Anterior cingulate cortex (tissue), 58 donors: ENCODE measurements around the gene CALD1.

Experiments
- DNase-seq, 58 donors: peaks; one replicate each; lab custom pipeline; 2025; lab: John Stamatoyannopoulos, UW

The CALD1 gene

DNA sequence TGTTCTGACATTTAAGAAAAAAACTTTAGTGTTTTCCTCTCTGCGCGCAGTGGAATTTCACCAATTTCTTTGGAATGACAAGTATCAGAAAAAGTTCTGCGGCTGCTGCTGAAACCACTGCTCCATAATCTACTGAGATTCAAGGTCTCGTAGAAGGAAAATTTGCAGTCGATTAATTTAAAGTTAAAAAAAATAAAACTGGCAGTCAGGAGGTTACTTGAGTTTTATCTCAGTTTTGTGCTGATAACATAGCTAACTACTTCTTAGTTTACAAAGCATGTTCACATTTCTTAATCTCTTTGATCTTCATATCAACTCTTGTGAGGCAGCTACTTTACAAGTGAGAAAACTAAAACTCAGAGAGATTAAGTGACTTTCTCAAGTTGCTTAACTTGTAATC, 18.2 kb upstream of the CALD1 start:
- DNase-seq, result no peak

DNA sequence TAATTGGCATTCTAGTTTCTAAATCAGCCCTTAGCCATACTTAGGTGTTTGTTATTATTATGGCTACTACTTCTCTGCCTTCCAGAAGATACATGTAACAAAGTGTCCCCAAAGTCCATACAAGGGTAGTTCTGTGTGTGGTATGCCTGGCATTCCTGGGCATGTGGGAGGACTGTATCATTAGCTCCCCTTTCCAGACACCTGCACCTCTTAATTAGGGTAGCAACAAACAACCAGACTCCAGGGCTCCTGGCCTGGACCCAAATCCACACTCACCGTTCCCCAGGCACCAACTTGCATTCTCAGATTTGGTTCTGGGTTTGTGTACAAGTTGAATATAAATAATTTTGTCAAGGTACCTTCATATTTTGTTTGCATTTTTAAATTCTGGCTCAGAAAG, 15.5 kb upstream of the CALD1 start:
- no peak for DNase-seq

DNA sequence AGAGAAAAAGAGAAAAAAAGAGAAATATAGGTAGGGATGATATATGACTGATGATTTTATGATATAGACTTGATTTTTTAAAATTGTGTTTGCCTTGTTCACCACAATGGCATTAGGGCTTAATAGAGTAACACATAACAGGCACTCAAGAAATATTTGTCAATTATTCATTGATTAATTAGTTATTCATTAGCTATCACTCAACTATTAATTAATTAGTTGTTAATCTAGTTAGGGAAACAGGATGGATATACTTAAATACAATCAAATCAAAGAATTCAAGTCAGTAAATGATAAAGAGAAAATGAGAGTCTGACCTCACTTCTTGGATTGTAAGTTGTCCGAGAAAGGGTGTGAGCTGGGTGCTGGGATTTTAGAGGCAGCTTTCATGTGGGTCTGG, 15.1 kb upstream of the CALD1 start:
- no peak for DNase-seq

DNA sequence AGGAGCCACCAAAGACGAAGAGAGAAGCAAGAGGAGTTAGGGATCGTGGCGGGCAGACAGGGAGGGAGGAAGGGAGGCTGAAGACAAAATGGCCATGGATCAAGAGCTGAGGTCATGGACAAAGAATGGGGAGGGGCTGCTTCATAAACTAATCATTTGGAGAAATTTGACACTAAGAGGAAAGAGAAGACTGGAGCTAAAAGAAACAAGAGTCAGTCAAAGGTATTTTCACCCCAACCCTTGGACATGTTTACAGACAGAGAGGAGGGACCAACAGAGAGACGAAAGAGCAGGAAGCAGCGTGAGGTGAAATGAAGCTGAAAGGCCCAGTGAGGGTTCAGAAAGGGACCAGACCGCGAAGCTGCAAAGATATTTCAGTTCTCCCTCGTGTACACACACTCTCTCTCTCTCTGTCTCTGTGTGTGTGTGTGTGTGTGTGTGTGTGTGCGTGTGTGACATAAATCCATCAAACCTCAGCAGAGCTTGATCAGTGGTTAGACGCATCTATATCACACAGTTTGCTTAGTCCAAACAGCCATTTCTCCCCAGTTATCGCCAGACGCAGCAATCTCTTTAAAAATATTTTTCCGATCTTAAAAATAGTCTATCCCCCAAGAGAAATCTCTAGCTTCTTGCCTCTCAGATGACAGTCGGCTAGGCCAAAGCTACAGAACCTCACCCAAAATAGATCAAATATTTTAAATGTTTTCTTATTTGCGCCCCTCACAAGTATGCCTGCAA, 12.5 kb upstream of the CALD1 start:
- no peak for DNase-seq

DNA sequence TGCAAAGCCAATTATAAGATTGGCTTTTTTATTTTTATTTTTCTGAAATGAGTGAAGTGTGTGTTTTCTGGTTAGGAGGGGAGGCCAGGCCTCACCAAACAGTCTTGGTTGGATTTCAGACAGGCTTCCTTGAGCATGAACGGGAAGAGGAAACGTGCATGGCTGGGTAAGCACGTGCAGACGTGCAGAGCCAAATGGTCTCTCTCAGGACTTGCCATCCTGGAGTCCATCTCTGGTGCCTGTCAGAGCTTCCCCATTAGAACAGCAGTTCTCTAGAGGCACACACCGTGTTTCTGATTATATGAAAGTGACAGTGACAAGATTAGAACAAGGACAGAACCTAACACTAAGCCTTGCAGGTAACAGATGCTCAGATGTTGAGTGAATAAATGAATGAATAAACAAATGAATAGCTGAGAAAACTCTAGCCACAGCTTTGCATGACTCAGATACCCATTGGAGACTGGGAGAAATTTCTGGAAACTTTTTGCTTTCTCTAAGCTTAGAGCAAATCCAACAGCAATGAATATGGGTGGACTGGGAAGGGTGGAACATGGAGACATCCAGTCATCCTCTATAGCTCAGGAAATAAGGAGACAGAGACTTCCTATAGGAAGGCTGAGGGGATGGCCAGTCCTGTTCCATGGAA, 11.8 kb upstream of the CALD1 start:
- no peak for DNase-seq

DNA sequence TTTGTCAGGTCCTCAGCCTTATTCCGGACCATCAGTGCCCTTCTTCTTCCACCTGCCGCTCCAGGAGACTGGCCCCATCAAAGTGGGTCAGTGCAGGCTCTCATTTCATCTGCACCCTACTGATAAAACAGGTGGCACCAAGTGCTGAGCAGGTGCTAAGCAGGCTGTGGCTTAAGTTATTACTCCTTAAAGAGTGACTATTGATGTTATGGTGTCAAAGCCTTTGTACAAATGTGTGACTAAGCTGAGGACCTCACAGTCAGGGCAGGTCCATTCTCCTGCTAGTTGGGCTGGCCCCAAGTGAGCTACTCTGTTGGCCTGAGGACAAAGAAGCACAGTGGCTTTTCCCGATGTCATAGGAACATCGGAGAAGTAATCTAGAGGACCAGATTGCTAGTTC, 11.2 kb upstream of the CALD1 start:
- DNase-seq, result no peak

DNA sequence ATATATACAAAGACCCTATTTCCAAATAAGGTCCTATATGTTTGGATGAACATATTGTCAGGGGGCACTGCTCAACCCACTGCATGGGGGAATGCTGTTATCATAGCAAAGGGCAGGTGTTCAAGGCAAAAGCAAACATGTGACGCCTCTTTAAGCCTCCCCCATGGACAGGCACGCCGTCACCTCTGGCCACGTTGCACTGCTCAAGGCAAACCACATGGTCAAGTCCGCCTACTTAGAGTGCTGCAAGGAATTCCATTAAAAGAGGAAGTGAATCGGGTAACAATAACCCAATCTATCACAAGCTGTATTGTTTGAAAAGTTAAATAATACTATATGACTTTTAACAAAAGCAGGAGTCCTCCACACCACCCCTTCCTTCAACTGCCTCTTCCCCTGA, 8.8 kb upstream of the CALD1 start:
- DNase-seq, result no peak

DNA sequence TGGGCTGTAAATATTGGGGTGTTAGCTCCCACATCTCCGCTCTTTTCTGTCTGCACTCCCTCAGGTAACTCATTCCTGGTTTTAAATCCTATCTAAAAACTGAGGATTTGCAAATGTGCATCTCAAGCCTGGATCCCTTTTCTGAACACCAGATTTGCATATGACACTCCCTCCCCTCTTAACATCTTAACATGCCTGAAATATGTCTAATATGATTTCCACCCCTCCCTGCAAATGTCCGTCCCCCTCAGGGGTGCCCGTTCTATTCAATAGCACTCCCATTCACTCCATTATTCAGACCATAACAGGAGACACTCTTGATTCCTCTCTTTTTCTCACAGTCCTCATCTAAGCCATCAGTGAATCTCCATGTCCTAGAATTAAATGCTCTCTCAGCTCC, 8.3 kb upstream of the CALD1 start:
- no peak for DNase-seq

DNA sequence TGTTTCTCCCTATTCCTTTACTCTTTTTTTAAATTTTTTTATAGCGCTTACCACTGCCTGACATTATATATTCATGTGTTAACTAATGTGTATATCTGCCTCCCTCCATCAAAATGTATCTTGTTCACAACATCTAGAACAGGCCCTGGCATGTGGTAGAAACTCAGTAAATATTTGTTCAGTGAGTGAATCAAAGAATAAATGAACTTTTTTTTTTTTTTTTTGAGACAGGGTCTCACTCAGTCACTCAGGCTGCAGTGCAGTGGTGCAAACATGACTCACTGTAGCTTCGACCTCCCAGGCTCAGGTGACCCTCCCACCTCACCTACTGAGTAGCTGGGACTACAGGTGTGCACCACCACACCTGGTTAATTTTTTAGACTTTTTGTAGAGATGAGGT, 7.5 kb upstream of the CALD1 start:
- DNase-seq, result no peak

DNA sequence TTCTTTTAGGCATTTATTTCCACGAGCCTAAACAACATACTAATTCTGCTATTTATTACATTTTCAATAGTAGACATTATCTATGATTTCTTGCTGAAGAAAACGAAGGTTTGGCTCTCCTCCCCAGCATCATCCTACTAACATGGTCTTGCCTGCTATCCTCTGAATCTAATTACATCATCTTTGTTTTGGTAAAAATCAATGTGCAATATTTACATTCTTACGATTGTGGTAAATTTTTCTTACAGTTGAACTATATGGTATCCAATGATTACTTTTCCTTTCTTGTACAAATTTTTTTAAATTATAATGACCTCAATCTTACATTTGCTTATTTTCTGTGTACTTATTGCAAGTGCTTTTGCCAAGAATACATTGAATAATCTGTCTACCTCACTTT, 7.0 kb upstream of the CALD1 start:
- no peak for DNase-seq

DNA sequence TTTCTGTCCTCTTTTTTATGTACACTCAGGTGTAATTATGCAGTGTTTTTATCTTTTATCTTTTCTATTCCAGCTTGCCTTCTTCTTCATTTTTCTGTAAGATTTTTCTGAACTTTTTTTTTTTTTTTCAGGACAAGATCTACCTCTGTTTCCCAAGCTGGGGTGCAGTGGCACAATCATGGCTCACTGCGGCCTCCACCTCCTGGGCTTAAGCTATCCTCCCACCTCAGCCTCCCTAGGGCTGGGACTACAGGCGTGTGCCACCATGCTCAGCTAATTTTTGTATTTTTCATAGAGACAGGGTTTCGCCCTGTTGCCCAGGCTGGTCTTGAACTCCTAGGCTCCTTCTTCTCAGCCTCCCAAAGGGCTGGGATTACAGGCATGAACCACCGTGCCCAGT, 6.3 kb upstream of the CALD1 start:
- DNase-seq, result no peak

DNA sequence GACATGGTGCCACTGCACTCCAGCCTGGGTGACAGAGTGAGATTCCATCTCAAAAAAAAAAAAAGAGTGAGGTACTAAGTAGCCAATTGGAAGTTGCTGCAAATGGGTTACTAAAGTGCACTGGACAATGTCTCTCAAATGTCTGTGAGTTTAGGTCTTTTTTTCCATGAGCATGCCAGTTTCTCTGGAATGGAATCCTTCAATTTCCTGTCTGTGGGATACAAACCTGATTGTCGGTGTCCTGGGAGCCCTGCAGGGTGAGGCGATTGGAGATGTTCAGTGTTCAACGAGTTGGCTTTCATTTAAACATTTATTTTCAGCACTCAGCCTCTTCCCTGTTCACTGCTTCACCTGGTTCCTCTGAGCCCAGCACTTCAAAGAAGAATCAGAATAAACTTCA, 5.3 kb upstream of the CALD1 start:
- DNase-seq, result no peak

DNA sequence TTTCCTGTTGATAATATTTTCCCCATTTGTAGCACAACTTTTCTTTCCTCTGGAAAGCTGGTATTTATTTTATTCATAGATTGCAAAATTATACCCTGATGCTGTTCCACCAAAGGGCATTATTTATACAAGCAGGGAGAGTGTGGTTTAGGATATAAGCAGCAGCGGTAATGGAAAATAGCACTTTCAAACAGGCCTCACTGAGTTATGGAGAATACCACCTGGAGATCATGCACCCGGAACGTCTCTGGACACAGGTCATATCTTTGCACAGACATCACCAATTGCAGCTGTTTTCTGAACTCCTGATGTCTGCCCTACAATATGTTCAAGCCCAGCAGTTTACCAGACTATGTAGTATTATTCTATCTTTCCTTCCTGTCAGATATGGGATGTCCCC, 2.0 kb upstream of the CALD1 start:
- DNase-seq, result no peak

DNA sequence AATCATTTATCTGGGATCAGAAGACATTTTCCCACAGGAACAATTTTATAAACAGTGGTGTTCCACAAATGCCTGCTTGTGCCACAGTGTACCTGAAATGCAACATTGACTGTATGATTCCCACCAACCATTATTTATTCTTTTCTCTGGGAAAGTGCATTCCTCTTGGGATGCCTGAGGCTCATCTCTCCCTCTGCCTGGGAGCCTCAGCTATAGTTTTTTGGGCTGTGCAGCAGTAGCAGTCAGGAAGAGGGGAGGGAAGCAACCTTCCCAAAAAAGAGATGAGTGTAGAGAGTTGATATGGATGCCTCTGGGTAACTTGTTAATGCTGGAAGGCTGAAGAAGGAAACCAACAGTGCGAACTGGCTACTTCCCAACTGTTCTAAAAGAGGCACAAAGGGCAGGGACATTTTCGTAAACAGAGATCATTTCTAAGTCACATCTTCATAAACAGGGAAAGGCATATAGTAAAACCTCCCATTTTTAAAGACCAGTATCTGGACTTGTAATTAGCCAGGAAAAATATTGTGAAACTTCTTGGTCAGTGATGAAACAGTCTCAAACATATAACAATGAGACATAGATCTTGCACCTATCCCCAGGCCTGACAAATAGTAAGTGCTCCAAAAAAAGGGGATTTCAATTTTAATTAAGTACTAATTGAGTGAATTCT, 1.4 kb upstream of the CALD1 start:
- DNase-seq, result no peak

DNA sequence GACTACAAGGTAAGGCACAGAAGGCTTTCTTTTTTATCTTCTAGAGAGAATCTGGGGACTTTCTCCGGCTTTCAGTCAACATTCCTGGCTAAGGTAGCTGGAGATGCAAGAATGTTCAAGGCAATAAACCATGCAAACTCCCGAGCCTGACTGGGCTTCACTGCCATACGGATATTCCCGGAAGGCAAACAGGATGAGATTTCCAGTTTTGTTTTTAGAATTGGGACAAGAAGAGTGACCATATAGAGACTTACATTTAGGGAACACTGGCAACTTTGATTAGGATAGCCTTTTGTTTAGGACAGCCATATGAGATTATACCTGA, 269 bp downstream of the CALD1 start:
- no peak for DNase-seq

DNA sequence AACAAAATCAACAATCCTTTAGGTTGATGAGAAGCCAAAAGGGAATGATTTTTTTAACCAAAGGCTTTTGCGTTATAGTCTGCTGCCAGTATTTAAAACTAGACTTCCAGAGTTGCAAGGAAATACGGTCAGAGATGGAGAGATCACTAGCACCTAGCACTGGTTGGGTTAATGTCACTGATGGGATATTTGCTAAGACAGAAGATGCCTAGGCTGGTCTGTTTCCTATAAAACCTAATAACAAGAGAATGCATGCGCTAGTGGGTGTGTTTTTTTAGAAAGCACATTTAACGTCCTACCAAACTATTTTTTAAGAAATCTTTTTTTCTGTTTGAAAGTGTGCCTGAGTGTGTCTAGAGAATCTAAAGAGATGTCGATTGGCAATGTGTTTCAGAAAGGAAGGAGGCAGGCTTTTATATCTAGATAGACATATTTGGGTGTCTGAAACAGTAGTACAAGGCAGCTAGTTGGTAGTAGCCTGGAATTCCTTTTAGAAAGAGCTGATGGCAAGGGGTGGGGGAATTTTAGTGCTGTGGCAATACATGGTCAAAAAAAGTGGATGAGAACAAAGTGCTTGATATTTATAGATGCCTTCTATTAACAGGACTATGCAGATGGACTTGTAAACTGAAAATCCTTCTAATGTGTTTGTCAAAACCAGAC, 863 bp downstream of the CALD1 start:
- no peak for DNase-seq

DNA sequence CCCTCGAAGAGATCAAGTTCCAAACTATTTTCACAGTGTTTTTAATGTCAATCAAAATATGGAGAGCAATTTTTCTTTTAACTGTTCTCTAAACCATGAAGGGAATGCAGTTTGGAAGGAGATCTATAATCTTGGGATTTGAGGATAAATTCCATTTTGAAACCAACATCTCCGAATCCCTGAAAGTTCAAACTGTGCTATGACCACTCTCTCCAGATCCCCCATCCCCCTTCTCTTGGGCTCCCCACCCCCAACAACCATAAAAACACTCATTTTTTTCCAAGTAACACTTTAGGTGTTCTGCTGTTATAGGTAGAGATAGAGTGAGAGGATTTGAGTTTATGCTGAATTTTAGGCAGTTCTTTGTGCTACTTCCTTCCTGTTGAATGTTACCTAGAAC, 1.7 kb downstream of the CALD1 start:
- no peak for DNase-seq

DNA sequence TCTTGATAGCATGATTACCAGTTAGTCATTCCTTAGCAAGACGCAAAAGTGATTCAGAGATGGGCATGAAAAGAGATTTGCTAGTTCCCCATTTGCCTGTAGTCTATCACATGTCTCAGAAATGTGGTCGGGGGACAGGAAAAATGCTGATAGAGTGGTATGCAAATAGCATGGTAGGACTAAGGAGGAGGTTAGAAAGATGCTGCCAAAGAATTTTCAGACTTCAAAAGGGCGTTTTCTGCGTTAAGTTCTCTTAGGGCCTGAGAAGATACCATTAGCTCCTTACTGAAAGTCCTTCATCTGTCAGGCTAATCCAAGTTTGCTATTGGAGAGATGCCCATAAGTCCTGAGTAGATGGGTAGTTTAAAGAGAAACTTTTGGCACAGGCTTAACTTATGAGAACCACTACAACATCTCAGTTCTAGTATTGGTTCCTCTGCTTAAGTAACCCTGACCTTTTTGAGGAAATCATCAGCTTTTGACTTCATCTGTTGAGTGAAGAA, 2.7 kb downstream of the CALD1 start:
- DNase-seq, result no peak

DNA sequence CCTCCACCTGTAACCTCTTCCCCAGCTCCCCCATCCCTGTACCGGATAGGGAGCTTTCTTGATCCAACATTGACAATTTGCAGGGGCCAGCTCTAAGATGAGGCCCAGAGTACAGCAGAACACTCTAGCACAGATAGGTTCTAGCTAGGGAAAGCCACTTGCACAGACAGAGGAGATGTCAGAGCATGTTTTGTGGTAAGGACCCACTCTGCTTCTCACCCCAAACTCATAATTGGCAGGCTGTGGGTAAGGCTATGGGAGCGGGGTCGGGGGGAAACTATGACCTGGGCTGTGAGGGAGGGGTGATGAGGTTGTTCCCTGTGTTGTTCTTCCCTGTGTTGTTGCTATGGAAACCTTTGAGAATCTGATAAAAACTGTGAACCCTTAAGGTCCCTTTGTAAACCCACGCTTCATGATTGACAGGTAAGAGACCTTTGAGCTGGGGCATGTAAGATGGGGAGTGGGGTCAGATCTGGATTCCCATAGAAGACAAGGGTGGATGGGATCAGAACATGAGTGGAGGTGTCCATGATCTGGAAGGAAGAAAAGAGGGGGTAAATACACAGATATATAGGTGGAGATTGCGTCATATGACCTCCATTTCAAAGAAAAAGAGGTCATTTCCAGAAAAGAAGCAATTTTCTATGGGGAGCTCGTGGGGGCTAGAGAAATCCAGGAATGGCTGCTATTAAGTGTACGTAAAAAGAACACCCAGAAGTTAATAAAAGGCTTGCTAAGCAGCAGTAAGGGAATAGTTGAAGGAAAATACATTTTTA, 4.0 kb downstream of the CALD1 start:
- DNase-seq, result no peak

DNA sequence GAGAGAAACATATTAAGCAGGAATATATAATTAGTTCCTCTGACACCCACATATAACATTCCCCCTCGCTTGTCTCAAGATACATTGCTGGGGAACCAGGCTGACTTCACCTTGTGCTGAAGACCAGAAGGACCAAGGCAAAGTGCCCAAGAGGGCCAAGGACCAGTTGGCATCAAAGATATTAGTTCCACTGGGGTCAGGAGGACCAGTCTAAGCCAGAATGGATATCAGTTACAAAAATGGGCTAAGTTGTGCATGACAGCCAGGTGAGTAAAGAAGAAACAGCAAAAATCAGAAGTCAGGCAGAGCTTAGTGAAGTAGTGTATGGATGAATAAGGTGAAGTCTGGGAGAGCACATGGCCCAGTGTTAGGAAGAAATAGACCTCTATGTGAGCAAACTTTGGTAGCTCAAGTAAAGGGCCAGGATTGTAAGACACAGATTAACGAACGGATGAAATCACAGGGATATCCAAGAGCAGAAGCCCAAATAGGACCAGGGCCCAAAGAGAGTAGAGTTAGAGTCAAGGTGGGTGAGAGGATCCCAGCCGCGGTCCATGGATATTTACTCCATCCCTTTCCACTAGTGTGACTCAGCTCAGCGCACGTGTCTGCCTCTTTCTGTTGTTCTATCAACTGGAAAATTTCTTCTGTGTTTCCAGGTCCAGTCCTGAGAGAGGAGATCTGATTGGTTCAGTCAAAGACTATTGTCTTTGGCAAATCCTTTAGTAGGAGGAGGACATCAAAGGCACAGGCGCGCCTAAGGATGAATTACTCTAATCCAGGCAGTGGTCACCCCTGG, 5.0 kb downstream of the CALD1 start:
- DNase-seq, result no peak
